ENCODE measurements around the gene EXOC3L1. TPM values are rescaled to one million over a fixed set of nuclear protein-coding genes. Genes with fewer than 3 reads are reported as not detected.

Gene EXOC3L1
- polyA plus RNA-seq, 1 experiment = not detected

DNA sequence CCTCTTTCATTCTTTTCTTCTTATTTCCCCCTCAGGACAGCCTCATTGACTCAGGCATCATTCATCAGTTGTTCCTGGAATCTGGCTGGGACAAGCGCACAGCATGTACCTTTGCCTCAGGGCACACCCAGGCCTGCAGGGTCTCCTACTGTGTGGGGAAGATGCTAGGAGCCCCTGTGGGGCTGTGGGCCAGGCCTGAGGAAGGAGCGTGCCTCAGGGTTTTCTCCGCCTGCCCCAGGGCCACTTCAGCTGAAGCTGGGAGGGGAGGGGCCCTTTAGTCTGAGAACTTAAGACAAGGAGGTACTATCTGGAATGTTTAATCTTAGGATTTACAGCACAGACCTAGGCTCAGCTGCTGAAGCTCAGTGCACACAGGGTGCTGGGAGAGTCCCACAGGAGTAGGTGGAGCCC is 16.9 kb upstream of the EXOC3L1 start:
- H3K27me3 ChIP-seq (ENCODE audit: control insufficient read depth, insufficient read depth, low read length) = no peaks in the 10 kb centered on the region
- H3K36me3 ChIP-seq (ENCODE audit: control insufficient read depth, insufficient read depth, low read length) = peaks cover 12% of the 10 kb centered on the region
- TF ChIP-seq CTCF (IDR thresholded peaks at IDR 0.05; ENCODE audit: insufficient read depth, low read depth, low read length) = no peak
- ChIA-PET POLR2A (no interaction called here), CTCF (no interaction called here)
- no peak for DNase-seq (ENCODE audit: low read depth)
- H3K4me3 ChIP-seq (ENCODE audit: low read depth, low read length) = no peak overlapping the region

- POLR2A ChIA-PET = no interaction called here
- CTCF ChIA-PET = no interaction called here
- peaks cover 14% of the 10 kb centered on the region for H3K36me3 ChIP-seq (ENCODE audit: control insufficient read depth, insufficient read depth, low read length)
- H3K27me3 ChIP-seq (ENCODE audit: control insufficient read depth, insufficient read depth, low read length) = no peaks in the 10 kb centered on the region
- H3K4me3 ChIP-seq (ENCODE audit: low read depth, low read length) = no peak overlapping the region
- DNase-seq (ENCODE audit: low read depth) = no peak
- TF ChIP-seq CTCF (IDR thresholded peaks at IDR 0.05; ENCODE audit: insufficient read depth, low read depth, low read length) = no peak
Observed at GRCh38 chr16:67206129-67206837, 16.3 kb upstream of the EXOC3L1 start.

DNA sequence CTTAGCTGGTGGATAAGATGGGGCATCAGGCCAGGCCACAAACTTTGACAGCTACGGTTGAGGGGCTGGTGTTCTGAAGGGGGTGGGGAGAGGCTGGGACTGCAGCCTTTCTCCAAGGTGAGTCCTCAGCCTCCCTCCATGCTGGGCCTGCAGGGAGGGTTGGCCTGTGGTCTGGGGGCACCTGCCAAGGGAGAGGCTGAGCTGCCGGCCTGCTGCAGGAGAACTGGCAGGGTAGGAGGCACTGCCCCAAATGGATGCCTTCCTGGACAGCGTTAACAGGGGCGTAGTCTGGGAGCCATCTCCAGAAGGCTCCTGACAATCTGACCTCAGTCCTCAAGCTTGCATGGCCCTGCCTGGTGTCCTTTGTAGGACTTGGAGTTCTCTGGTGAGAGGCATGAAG is 14.1 kb upstream of the EXOC3L1 start:
- CTCF ChIA-PET = interaction anchor here (0.9 to 1.4 kb wide), 2 partner anchors 8 to 42 kb away, joined by 5 to 8 read pairs; no protein-coding TSS in a partner anchor
- Histone ChIP-seq H3K36me3 (ENCODE audit: control insufficient read depth, insufficient read depth, low read length) (peaks cover 14% of the 10 kb centered on the region), H3K4me3 (ENCODE audit: low read depth, low read length) (no peak overlapping the region), H3K27me3 (ENCODE audit: control insufficient read depth, insufficient read depth, low read length) (no peaks in the 10 kb centered on the region)
- no peak for TF ChIP-seq CTCF (IDR thresholded peaks at IDR 0.05; ENCODE audit: insufficient read depth, low read depth, low read length)
- DNase-seq (ENCODE audit: low read depth) = no peak
- POLR2A ChIA-PET = no interaction called here

GRCh38 chr16:67202956-67203493 is 13.1 kb upstream of the EXOC3L1 start:
- no peak for DNase-seq (ENCODE audit: low read depth)
- H3K36me3 ChIP-seq (ENCODE audit: control insufficient read depth, insufficient read depth, low read length) = peaks cover 18% of the 10 kb centered on the region
- ChIA-PET CTCF (interaction anchor here (0.8 to 0.9 kb wide), 2 partner anchors 9 to 704 kb away, joined by 3 to 5 read pairs; no protein-coding TSS in a partner anchor), POLR2A (no interaction called here)
- no peak for TF ChIP-seq CTCF (IDR thresholded peaks at IDR 0.05; ENCODE audit: insufficient read depth, low read depth, low read length)
- no peak overlapping the region for H3K4me3 ChIP-seq (ENCODE audit: low read depth, low read length)
- no peaks in the 10 kb centered on the region for H3K27me3 ChIP-seq (ENCODE audit: control insufficient read depth, insufficient read depth, low read length)

DNA sequence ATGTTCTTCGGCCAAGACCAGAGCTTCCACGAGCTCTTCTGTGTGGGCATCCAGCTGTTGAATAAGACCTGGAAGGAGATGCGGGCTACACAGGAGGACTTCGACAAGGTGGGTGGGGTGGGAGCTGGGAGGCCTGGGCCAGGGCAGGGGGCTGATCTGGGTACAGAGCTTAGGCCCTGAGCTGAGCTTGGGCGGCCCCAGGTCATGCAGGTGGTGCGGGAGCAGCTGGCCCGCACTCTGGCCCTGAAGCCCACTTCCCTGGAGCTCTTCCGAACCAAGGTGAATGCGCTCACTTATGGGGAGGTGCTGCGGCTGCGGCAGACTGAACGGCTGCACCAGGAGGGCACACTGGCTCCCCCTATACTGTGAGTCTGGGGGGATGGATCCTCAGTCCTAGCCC is 12.5 kb upstream of the EXOC3L1 start:
- Histone ChIP-seq H3K36me3 (ENCODE audit: control insufficient read depth, insufficient read depth, low read length) (peaks cover 23% of the 10 kb centered on the region), H3K27me3 (ENCODE audit: control insufficient read depth, insufficient read depth, low read length) (no peaks in the 10 kb centered on the region), H3K4me3 (ENCODE audit: low read depth, low read length) (no peak overlapping the region)
- POLR2A ChIA-PET = no interaction called here
- no peak for DNase-seq (ENCODE audit: low read depth)
- no peak for TF ChIP-seq CTCF (IDR thresholded peaks at IDR 0.05; ENCODE audit: insufficient read depth, low read depth, low read length)
- CTCF ChIA-PET = no interaction called here
